ENCODE data around the gene NXPE1. TPM values are rescaled to one million over a fixed set of nuclear protein-coding genes. Genes with fewer than 3 reads are reported as not detected.

Gene NXPE1
- polyA plus RNA-seq, 3 donors, result not detected

DNA sequence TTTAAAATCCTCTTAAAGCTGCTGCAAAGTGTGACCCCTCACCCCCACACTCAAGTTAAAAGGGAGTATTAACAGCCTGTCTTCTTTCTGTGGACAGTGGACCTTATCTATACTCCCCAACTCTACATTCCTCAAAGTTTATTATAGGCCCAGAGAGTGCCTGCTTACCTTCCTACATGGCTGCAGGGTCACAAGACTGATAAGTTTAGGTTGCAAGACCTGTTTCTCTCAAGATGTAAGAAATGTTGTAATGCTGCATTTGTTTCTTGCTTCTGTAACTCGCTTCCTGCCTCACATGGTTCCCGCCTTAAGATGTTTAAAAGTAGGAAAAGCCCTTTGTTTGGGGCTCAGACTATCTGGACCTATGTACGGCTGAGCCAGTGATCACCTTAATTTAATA, 10.1 kb upstream of the NXPE1 start:
- DNase-seq (ENCODE audit: extremely low read depth in 1 of 11, low read depth in 9 of 11, low spot score in 4 of 11), result no peak

DNA sequence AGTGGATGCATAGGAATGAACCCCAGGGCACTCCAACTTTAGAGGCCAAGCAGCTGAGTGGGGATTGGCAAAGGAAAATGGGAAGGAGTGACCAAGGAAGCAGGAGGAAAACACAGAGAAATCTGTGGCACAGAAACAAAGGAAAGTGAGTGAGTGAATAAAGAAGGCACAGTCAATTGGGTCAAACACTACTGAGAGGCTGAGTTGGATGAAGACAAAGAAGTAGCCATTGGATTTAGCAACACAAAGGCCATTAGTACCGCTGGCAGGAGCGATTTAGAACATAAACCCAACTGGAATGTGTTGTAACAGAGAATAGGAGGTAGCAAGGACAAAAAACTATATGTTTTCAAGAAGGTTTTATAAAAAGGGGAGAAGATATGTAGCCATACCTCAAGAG, 6.6 kb upstream of the NXPE1 start:
- DNase-seq (ENCODE audit: extremely low read depth in 1 of 11, low read depth in 9 of 11, low spot score in 4 of 11), result no peak

GRCh38 chr11:114564831-114565230, 5.2 kb upstream of the NXPE1 start:
- no peak for DNase-seq (ENCODE audit: extremely low read depth in 1 of 11, low read depth in 9 of 11, low spot score in 4 of 11)

DNA sequence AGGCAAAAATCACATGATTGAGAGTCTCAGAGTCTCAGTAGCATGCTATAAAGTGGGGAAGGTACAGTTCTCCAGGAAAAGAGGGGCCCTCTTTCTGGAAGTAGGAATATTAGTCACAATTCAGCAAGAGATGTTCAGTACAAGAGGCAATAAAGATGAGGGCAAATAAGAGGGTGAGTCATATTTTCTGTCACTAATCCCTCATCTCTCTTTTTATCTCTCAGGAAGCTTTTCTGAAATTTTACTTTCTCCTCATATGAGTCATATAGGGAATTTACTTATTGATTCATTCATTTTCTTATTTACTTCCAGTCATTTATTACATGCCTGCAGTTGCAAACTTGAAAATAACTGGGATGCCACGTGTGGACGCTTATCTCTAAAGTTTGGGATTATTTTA, 3.4 kb upstream of the NXPE1 start:
- DNase-seq (ENCODE audit: extremely low read depth in 1 of 11, low read depth in 9 of 11, low spot score in 4 of 11), result no peak

DNA sequence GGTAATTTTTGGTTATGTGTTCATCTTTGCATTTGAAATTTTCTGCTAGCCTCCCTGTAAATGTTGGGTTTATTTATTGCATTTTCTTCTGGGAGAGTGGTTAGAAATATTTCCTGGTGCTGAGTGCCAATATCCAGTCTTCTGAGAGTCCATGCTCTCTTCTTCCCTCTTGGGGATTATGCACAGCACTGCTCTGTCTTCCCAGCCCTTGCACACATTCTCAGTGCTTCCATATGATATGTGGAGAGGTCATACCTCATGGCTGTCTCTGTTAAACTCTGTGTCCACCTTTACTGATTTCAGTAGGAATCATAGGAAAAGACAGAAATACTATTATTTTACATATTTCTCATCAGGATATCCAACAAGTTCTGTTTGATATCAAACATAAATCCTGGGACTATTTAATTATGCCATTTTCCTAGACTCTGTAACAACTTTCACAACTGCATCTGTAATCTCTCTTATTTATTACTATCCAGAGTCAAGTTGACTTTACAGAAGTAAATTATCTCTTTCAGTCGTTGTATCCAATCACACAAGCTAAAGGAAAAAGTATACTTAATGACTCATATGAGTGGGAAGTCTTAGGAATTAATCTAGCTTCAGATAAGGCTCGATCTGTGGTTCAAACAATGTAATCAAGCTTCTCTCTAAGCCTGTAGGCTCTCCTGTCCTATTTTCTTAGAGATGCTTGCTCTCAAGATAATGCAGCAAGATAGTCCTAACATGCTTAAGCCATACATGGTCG, 2.7 kb upstream of the NXPE1 start:
- DNase-seq (ENCODE audit: extremely low read depth in 1 of 11, low read depth in 9 of 11, low spot score in 4 of 11), result no peak

DNA sequence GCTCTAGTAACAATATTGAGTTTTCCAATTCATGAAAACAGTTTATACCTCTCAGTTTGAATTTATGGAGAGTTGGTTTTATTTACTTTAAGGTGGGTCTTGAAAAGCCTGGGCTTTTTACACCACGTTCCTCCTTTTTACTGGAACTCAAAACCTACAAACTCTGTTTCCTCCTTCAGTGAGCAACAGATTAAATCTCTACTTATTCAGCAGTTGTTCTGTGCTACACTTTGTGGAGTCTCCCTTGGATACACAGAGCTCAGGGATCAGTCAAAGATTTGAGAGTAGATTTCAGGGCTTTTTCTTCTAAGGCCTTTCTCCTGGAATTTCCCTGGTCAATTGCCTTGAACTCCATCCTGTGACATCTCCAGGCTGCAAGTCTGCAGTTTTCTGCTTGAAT, 3.5 kb downstream of the NXPE1 start:
- DNase-seq (ENCODE audit: extremely low read depth in 1 of 11, low read depth in 9 of 11, low spot score in 4 of 11), result peak in 2 of 11 donors; percentile 4

GRCh38 chr11:114553642-114554041, 6.0 kb downstream of the NXPE1 start:
- DNase-seq (ENCODE audit: extremely low read depth in 1 of 11, low read depth in 9 of 11, low spot score in 4 of 11), result no peak

- no peak for DNase-seq (ENCODE audit: extremely low read depth in 1 of 11, low read depth in 9 of 11, low spot score in 4 of 11)
These were observed 8.6 kb downstream of the NXPE1 start for GRCh38 chr11:114551060-114551459.

DNA sequence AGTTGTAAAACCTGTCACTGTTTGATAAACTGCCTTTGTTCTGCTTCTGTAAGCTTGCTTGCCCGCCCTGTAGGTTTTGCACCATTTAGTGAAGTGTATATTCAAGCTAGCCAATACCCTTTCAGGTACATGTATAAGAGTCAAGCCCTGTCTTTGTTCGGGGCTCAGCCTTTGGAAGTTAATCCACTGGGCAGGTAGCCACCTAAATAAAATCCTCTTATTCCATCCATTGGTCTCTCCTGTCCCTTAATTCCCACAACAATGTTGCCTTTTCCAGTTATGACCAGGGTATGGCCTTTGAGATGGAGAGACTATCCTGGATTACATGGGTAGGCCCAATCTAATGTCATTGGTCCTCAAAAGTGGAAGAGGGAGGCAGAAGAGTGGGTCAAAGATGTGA, 34.0 kb downstream of the NXPE1 start:
- no peak for DNase-seq (ENCODE audit: extremely low read depth in 1 of 11, low read depth in 9 of 11, low spot score in 4 of 11)

- DNase-seq (ENCODE audit: extremely low read depth in 1 of 11, low read depth in 9 of 11, low spot score in 4 of 11), result no peak
These were observed 35.6 kb downstream of the NXPE1 start for GRCh38 chr11:114524122-114524521.

GRCh38 chr11:114522818-114523217, 36.9 kb downstream of the NXPE1 start:
- no peak for DNase-seq (ENCODE audit: extremely low read depth in 1 of 11, low read depth in 9 of 11, low spot score in 4 of 11)

- DNase-seq (ENCODE audit: extremely low read depth in 1 of 11, low read depth in 9 of 11, low spot score in 4 of 11), result no peak
These were observed 48.1 kb downstream of the NXPE1 start for GRCh38 chr11:114511538-114511937.

GRCh38 chr11:114511079-114511478, 48.6 kb downstream of the NXPE1 start:
- DNase-seq (ENCODE audit: extremely low read depth in 1 of 11, low read depth in 9 of 11, low spot score in 4 of 11), result no peak

DNA sequence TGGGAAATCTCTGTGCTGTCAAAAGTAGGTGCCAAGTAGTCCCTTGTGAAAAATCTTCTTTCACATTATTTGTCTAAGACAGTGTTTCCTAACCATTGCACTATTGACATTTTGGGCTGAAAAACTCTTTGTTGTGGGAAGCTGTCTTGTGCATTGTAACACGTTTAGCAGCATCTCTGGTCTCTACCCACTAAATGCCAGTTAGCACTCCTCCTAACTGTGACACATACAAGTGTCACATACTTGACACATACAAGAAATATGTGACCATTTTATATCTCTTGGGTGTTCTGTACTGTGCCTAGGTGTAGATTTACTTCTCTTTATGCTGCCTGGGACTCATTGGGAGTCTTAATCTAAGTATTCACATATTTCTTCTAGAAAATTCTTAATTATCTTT, 57.8 kb downstream of the NXPE1 start:
- DNase-seq (ENCODE audit: extremely low read depth in 1 of 11, low read depth in 9 of 11, low spot score in 4 of 11), result no peak

- no peak for DNase-seq (ENCODE audit: extremely low read depth in 1 of 11, low read depth in 9 of 11, low spot score in 4 of 11)
These were observed 59.9 kb downstream of the NXPE1 start for GRCh38 chr11:114499756-114500155.

- no peak for DNase-seq (ENCODE audit: extremely low read depth in 1 of 11, low read depth in 9 of 11, low spot score in 4 of 11)
These were observed 62.8 kb downstream of the NXPE1 start for GRCh38 chr11:114496915-114497314.

DNA sequence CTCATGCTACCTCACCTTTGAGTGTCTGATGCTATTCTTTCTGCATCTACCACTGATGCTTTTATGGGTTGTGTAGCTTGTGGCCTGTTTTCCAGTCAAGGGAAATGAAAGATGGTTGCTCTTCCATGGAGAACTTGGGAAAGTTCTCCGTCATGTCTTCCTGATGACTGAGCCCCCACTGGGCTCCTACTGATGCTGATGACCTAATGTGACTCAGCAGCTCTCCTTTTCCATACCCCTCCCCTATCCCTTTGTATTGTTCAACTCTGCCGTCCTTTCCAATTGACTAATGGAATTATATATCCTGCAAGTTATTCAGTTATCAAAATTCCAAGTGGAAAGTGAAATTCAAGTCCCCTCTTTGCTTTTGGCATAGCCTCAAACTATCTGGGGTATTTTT, 75.8 kb downstream of the NXPE1 start:
- DNase-seq (ENCODE audit: extremely low read depth in 1 of 11, low read depth in 9 of 11, low spot score in 4 of 11), result no peak

- no peak for DNase-seq (ENCODE audit: extremely low read depth in 1 of 11, low read depth in 9 of 11, low spot score in 4 of 11)
These were observed 77.6 kb downstream of the NXPE1 start for GRCh38 chr11:114482114-114482513.

DNA sequence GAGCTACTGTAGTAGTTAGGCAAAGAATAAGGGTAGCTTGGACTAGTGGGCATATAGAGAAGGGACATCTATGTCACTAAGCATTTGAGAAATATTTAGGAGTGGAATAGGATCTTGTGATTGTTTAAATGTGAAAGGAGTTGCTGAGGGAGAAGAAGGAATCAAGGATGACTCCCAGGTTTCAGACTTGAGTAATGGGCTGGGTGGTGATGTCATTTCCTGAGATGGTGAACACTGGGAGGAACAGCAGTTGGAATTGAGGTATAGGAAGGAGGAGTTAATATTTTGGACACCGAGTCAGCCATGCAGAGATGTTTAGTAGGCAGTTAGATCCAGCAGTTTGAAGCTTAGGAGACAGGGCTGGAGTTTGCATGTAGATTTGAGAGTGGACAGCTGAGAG, 80.3 kb downstream of the NXPE1 start:
- DNase-seq (ENCODE audit: extremely low read depth in 1 of 11, low read depth in 9 of 11, low spot score in 4 of 11), result no peak

DNA sequence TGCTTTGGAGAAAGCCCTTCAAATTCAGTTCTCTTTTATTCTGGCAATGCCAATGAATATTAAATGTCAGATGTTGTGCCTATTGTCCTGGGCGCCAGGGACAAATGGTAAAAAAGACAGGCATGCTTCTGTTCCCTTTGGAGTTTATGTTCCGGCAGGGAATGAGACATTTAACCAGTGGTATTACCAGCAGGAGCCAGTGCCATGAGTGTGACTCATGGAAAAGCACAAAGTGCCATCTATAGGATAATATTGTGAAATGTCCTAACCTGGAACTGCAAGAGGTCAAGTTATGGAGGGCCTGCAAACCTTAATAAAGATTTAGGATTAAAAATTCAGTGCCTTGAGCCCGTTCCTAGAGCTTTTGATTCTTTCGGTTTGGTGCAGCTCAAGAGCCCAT, 80.9 kb downstream of the NXPE1 start:
- DNase-seq (ENCODE audit: extremely low read depth in 1 of 11, low read depth in 9 of 11, low spot score in 4 of 11), result no peak

DNA sequence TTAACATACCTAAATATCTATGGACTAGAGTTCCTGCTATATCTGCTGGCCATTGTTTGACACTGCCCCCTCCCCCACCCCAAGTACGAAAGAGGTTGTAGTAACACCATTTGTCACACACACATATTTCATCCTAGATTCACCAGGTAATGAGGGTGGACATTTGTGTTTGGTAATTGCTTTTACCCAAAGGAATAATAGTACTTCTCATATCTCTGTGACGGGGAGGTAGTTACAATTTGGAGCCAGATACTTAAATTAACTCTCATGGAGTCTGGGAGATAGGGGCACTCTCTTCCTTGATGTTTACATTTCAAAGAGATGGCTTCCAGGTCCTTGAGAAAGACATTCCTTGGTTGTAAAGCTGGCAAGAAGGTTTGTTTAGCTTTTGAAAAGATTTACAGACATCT, 81.7 kb downstream of the NXPE1 start:
- no peak for DNase-seq (ENCODE audit: extremely low read depth in 1 of 11, low read depth in 9 of 11, low spot score in 4 of 11)

All from renal cortex interstitium (tissue), 11 donors.